NCI-H187 treated with DMSO at 0.1 percent for 48 hours (cell line): ENCODE data around the gene ACKR3.

Experiments used
- DNase-seq: peaks from one replicate; lab custom pipeline; 2025; lab: John Stamatoyannopoulos, UW

Gene ACKR3

DNA sequence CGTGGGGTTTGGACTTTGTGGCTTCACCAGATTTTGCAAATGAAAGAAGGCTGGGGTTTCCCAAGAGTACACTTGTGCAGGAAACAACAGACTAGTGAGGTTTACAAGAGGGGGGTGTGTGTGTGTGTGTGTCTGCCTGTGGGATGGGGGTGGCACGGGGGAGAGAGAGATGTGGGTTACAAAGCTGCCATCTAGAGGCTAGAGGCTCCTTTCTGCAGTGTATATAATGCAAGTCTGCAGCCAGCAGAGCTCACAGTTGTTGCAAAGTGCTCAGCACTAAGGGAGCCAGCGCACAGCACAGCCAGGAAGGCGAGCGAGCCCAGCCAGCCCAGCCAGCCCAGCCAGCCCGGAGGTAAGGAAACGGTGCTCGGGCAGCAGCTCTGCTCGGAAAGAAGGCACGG, at the start of gene ACKR3:
Gene ACKR3, plus strand, starts transcription at position 253 of the 401 bp plus-strand sequence. CDS start 10,641 bp downstream, outside the sequence.
- peak; percentile 32 for DNase-seq

DNA sequence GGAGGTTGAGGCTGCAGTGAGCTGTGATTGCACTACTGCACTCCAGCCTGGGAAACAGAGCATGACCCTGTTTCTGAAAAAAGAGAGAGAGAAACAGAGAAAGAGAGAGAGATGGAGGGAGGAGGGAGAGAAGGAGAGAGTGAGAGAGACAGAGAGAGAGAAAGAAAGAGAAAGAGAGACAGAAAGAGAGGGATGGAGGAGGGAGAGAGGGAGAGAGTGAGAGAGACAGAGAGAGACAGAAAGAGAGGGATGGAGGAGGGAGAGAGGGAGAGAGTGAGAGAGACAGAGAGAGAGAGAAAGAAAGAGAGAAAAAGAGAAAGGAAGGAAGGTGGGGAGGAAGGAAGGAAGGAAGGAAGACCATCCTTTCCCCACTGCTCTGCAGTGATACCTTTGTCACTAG, 48.1 kb upstream of the ACKR3 start:
- no peak for DNase-seq

DNA sequence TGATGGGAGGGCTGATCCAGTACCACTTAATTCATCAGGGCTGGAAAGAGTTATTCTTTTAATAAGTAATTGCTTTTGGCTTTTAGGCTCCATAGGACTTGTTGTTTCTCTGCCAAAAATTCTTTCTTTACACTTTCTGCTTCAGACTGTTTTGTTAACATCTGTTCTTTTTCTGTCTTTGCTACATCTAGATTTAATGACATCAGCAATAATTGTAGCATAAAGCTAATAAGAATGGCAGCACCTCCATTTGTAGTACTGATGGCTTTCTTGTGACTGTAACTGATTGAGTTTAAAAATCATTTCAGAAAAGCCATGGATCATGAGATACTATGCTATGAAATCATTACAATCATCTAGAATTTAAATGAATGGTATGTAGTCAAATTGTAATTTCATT, 46.4 kb upstream of the ACKR3 start:
- DNase-seq = no peak

DNA sequence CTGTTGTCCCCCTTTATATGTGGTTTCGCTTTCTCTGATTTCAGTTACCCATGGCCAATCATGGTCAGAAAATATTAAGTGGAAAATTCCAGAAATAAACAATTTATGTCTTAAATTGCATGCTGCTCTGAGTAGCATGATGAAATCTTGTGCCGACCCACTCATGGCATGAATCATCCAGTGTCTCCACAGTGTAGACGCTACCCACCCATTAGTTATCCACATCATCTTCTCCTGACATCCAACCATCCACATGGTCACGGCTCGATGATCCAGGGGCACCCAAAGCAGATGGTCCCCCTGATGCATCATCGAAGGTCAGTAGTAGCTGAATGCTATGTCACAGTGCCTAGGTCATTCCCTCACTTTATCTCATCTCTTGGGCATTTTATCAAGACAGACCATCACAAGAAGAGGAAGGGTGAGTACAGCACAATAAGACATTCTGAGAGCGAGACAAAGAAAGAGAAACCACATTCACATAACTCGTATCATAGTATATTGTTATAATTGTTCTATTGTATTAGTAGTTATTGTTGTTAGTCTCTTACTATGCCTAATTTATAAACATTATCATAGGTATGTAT, 44.1 kb upstream of the ACKR3 start:
- DNase-seq = no peak

DNA sequence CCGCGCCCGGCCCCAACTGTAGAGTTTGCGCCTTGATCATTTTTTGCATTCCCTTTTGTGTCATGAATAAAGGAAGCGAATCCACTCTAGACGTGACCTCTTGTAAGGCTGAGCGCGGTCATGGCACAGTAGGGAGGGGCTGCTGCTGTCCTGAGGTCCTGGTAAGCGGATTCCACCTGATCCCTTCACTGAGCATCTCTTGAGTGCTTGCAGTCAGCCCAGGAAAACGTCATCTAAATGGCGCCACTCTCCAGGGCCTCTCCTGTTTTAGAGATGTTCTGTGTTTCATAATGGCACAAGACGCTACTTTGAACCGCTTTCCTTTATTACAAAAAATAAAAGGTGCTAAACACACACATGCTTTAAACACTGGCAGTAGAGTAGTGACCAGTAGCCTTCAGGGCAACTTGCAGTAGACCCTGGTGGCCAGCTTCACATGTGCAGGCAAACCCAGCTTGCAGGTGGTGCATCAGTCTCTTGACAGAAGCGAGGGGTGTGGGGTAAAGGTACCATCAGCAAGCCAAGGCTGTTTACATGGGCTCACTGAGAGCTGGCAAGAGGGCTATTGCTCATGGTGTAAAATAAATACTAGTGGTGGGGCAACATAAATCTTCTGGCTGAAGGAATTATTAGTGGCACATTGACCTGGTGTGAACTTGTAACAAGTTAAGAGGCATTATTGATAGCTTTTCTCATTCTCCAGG, 43.0 kb upstream of the ACKR3 start:
- DNase-seq = no peak

DNA sequence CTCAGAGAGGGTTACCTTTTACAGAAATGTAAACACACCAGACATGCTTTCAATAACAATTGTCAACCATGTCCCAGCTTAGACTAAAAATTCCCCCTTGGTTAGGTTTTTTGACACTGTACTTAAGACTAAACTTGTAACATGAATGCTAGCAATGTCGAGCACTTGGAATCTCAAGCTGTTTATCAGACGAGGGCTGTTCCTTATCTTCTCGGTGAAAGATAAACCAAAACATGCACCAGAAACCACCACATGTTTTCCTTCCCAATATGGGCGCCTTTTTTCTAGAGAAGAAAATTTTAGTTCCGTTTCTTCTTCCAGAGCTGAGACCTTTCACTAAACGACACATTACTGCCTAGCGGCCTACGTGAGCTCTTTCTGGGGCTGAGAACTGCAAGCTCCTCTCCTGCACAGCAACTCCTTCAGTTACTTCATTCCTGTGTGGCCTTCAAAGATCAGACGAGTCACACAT, 42.4 kb upstream of the ACKR3 start:
- no peak for DNase-seq

DNA sequence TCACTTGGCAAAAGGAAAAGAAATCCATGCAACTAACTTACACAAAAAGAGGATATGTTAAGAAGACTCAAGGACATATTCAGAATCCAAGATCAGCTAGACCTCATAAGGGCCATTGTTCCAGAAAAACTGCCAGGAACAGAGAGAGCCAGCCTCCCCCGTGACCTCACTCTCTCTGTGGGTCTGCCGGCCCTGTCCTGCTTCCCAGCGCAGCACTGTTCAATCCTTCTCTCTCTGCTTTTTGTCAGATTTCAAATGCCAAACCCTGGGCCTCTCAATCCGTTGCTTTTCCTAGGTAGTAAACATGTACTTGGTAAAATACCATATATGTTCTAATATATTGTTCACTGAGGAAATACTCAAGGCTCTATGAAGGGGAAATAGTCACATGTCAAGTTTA, 40.0 kb upstream of the ACKR3 start:
- no peak for DNase-seq

DNA sequence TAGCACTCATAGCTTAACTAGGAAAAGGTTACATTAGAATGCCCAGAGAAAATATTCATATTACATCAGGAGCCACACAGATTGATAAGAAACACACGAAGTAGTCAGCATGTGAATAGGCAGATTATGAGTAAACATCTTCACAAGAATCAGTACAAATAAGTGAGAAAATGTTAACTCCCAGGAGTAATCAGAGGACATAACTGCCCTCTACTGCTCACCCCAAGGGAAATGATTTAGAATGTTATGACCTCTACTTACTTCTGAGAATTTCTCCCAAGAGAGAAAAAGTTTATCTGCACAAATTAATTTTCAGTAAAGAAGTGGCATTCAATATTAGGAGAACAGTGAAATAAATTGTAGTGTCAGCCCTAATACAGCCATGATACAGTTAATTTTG, 39.1 kb upstream of the ACKR3 start:
- DNase-seq = no peak

DNA sequence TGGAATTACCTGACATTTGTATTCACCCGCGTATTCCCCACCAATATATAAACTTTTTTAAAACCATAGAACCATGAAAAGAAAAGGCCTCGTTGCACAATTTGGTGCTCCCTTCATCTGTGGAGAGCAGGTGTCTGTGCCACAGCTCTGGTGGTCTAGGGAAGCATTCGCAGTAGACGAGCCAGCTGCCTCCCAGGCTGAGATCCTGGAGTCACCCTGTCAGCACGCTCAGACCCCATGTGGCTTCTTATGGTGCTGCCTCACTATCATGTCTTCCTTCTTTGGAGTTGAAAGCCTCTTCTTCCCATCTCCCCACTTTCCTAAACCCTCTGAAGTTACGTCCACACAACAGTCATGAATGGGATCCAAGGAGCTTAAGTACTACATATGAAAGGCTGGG, 38.4 kb upstream of the ACKR3 start:
- no peak for DNase-seq

DNA sequence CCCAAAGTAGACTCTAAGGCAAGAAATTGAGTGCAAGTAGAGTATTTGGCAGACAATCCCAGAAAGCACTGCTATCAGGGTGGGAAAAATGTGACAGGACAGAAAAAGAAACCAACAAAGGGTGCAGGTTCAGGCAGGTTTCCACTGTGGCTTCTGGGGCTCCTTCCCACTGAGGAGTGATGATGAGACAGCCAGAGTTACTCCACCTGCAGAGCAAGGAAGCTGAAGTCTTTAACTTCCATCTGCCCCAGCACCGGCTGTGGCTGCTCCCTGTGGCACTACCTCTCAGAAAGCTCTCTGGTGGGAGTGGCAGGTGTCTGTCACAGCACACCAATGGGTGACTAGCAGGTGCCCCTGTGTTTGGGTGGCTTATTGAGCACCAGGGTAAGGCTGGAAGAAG, 37.6 kb upstream of the ACKR3 start:
- DNase-seq = no peak

DNA sequence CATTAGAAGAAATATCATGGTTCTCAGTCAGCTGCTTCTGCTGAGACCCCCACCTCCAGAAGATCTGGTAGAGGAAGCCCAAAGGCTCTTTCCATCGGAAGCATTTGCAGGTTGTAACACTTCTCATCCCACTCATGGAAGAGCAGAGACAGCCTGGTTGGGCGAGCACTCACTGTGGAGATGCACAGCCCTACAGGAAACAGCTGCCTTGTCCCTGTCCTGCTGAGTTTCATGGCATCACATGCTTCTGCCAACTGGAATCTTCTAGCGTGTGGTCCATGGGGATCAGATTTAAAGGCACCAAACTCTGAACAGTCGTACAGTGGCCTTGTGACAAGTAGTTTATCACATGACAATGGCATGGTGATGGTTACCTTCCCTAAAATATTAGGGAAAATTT, 36.3 kb upstream of the ACKR3 start:
- DNase-seq = no peak

DNA sequence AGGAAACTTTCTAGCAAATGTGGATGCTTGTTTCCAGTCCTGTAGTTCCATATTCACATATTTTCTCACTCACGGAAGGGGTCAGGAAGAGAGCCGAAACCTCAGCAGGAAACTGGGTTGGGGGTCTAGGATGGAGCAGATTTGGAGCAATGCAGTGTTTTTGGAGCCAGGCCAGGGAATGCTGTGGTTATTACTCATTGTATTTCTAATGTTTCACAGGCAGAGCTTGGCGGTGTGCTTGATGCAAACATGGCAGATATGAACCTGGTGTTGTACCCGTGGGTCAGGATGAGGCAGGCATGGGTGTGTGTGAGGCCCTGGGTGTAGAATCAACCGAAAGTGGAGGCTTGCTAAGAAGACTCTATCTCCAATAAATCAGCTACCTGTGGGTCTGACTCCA, 34.6 kb upstream of the ACKR3 start:
- no peak for DNase-seq

DNA sequence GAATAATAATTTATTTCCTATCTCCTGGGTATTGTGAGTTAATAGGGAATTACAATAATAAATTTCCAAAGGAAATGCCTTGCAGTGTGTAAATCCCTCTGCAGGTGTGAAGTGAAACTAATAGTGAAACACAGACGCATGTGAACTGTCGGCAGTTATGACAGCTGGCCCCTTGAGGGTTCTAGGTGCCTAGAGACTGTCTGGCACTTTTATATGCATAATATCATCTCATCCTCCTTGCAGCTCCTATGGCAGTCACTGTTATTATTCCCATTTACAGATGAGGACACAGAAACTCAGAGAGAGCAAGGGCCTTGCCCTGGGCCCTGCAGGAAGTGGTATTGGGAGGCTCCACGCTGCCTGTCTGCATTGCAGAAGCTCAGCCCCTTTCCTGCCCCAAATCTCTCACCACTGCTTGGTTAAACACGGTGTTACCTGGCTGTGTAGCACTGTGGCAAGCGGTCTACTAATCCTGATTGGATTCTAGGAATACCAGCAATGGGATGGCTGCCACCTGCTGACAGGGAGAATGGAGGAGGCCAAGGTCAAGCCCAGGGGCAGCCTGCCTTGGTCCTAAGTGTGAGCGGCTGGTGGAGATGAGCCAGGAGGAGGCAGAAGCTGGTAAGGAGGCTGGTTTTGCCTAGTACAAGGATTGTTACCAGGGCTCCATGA, 32.8 kb upstream of the ACKR3 start:
- DNase-seq = no peak

DNA sequence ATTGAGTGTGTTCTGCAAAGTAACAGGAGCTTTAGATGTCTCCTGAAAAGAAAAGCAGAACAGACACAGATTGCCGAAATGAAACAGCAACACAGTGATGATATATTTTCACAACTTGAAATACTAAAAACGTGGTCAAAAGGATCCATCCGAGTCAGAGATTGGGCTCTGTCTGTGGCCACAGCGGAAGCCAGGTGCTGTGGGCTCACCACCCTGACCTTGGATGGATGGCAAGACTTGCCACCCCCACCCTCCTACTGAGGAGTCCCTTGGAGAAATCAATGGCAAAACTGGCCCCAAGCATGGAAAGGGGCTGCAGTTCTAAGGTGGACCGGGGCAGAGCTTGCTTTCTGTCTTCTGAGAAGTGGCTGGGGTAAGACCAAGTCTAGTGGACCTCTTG, 31.4 kb upstream of the ACKR3 start:
- DNase-seq = no peak

DNA sequence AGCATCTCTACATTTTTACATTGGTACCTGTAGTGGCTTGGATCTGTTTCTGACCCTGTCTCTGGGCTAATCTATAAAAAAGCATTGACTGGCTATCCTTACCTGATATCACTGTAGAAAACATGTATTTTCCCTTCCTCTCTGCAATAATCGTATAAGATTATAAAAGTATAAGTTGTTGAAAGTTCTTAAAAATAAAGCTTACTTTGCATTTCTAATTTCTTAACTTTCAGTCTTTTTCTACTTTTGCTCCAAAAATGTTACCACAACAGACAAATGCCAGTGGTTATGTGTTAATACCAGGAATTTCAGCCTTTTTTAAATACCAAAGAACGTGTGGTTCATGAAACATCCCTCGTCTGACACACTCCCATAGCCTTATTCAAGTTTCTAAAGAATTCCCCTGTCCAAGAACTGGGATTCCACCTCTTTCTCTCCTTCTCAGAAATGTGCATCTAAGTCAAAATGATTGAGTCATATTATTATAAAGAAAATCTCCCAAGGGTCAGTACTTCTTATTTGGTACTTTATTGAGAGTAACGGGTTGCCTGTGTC, 28.5 kb upstream of the ACKR3 start:
- no peak for DNase-seq

DNA sequence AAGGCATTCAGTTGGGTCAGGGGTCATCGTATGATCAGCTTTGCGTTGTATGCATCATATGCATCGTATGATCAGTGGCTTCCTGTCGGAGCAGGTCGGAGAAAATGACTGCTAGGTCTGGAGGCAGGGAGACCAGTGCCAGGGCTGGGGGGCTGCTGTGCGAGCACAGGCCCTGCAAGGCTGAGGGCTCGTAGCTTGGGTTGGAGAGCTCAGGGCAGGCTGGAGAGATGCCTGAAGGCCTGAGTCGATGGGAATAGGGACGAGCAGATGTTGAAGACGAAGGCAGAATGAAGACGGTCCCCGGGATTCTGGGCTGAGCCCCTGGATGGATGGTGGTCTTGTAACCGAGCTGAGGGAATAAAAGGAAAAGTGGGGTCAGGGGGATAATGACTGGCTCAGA, 25.3 kb upstream of the ACKR3 start:
- DNase-seq = no peak

DNA sequence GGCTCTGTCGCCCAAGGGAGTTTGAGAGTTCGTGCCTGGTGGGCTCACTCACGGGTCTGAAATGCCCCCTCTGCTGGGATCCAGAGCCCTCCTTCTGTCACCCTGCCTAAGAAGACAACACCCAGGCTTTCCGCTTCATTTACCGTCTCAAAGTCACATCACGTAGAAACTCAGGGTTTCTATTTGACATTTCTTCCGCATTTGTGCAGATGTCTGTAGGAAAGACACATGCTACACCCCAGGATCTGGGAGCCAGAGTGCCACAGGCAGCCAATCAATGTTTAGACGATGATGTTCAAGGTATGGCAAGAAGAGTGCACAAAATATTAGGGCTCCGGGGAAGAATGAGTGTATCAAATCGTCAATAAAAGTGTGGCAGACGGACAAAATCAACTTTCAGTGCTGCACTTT, 24.4 kb upstream of the ACKR3 start:
- DNase-seq = no peak

DNA sequence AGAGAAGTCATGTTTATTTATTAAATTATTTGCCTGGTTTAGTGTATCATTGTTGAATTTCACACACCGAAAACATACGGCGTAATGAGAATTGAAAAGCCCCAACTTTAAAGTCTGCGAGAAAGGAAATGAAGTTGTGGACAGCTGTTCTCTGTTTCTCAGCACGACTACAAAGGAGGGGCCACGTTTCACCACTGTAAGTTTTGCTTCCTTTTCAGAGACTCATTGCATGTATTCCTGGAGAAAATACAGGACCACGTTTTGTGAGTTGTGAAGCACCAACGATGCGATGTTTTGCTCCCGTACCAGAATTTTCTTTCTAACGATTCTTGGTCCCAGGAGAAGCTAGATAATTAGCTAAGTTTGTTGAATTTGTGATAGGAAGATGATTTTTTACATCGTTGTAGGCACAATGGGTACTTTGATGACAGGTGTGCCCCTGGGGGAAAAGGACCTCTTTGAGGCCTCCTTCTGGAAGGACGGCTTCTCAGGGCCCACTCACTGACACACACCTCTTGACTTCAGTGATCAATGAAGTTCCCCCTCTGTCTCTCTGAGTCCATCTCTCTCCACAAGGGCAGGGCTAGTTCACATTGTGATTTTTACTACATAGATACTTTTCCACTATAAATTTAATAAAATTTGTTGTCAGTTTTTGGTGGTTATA, 23.7 kb upstream of the ACKR3 start:
- no peak for DNase-seq

DNA sequence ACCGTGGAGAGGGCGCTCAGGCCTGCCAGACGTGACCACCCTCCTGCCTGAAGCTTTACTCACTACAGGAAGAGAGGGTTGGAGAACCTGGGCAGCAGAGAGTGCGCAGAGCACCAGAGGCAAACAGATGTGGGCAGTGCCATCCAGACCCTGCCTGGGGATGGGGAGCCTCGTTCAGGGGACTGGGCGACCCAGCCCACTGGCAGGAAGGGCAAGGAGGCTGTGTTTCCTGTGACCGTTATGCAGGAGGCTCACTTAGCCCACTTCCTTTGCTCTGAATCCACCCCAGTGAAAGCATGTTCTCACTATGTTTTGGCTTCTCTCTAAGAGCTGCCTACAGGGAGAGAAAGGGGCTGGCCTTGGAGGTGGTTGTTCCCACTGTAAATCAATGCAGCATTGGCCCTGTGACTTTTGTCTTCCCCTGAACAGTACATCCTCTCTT, 23.0 kb upstream of the ACKR3 start:
- no peak for DNase-seq

DNA sequence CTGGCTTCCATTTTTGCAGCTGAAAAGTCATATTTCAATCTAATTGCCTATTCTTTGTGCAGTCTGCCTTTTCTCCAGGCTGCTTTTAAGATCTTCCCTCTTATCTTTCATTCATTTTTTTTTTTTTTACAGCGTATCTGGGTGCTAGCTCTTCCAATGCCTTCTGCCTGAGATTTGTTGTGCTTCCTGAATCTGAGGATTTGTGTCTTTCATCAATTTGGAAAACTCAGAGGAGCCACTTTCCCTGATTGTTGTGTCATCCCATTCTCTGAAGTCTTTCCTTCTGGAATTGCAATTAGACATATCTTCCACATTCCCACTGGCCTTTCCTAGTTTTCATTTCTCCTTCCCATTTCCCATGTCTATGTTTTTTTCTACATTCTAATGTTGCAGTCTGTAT, 21.9 kb upstream of the ACKR3 start:
- no peak for DNase-seq

DNA sequence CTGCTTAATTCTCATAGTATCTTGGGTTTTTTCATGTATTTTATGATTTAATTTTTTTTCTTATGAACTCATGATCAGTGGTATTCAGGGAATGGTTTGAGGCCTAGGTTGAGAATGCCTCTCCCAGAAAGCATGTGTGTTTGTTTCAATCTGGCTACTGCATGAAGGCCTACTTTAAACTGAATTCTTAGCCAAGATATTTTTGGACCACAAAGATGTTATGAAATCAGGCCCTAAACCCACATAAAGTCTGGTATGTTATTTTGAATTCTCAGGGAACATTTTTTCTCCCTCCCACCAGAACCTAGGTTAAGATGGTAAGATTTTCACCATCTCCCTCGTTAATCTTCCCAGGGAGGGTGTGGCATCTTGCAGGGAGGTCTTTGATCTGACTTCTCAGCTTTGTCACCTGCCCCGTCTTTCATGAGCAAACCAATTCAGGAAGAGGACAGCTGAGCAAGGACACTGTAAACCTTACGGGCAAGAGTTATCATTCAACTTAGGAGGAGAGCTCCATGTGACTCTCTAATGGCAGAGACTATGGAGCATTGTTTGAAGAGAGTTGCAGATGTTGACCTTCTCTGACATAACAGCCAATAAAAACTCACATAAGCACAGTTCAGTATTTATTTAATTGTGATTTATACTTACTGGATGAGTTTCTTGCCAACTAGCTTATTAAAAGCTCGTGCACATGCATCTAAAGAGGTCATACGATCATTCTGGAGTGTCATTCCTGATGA, 21.3 kb upstream of the ACKR3 start:
- DNase-seq = no peak

DNA sequence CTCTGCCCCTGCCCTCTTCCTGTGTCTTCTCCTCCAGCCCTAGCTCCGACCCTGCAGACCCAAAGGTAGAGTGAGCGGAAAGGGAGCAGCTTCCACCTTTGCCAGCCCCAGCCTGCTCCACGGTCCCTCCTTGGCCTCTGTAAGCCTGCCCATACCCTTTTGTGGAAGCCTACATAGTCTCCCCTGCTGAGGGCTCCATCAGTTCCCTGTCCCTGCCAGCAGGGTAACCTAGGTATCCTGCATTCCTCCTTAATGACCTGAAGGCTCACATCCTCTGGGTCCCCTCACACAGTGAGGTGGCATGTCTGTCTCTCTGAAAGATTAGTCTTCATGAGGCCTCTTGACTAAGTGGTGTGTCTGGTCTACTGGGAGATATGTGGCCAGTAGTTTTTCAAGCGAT, 20.5 kb upstream of the ACKR3 start:
- DNase-seq = no peak
